PC-9 (cell line): ENCODE measurements around the gene RAPGEF6.

Experiments used
- EZH2 ChIP-seq: fragments of 200-600 bp; sonication (generic); IDR thresholded peaks from 2 replicates; pipeline ENCODE4 v1.8.0; 2017; ENCODE audit warnings: antibody characterized with exemption, low read depth
- TF ChIP-seq, protein P1 (sequence below): fragments of 200-600 bp; sonication (generic); conservative IDR thresholded peaks from 2 replicates; pipeline ENCODE4 v1.6.1; 2017; ENCODE audit warnings: mixed run types, antibody characterized with exemption, mild to moderate bottlenecking, moderate library complexity

DNA sequence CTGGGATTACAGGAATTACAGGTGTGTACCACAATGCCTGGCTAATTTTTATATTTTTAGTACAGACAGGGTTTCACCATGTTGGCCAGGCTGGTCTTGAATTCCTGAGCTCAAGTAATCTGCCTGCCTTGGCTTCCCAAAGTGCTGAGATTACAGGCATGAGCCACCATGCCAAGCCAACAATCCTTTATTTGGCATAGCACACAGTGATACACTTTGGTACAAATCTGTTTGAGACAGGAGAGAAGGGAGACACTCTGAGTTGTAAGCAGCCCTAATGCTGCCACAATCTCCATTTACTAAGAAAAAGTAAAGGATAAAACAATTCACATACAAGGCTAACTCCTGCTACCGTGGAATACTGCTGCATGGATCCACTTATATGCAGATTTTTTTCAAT is 177.8 kb downstream of the RAPGEF6 start:
- TF ChIP-seq, protein P1, sequence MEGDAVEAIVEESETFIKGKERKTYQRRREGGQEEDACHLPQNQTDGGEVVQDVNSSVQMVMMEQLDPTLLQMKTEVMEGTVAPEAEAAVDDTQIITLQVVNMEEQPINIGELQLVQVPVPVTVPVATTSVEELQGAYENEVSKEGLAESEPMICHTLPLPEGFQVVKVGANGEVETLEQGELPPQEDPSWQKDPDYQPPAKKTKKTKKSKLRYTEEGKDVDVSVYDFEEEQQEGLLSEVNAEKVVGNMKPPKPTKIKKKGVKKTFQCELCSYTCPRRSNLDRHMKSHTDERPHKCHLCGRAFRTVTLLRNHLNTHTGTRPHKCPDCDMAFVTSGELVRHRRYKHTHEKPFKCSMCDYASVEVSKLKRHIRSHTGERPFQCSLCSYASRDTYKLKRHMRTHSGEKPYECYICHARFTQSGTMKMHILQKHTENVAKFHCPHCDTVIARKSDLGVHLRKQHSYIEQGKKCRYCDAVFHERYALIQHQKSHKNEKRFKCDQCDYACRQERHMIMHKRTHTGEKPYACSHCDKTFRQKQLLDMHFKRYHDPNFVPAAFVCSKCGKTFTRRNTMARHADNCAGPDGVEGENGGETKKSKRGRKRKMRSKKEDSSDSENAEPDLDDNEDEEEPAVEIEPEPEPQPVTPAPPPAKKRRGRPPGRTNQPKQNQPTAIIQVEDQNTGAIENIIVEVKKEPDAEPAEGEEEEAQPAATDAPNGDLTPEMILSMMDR = no peak
- no peak for TF ChIP-seq EZH2
